ENCODE measurements around the gene SAXO1. TPM values are rescaled to one million over a fixed set of nuclear protein-coding genes. Genes with fewer than 3 reads are reported as not detected.
A peak's percentile ranks its signal among the peaks of the same experiment; 100 is the strongest.

SAXO1 gene
- total and polyA plus RNA-seq, 2 experiments from 2014 or later, result 0.02 TPM; not detected in 1

DNA sequence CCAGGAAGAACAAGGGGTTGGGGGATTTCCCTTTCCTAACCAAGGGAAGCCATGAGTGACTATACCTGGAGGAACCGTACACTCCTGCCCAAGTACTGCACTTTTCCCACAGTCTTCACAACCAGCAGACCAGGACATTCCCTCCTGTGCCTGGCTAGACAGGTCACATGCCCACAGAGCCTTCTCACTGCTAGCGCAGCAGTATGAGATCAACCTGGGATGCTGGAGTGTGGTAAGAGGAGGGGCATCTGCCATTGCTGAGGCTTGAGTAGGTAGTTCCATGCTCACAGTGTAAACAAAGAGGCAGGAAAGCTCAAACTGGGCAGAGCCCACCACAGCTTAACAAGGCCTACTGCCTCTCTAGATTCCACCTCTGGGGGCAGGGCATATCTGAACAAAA is 35.9 kb downstream of the SAXO1 start (continued):
- TF ChIP-seq CTCF (conservative IDR thresholded peaks at IDR 0.05; ENCODE audit: low read depth in 2 of 2) (no peak), EZH2 (IDR thresholded peaks at IDR 0.05; ENCODE audit: low read depth, unreplicated experiment) (no peak), ZNF331 (CRISPR knock-in tag; IDR thresholded peaks at IDR 0.05; ENCODE audit: low read depth) (no peak)

- H3K27ac ChIP-seq (ENCODE audit: low read depth), result no peak overlapping the region
- no peaks in the 10 kb centered on the region for H3F3A ChIP-seq (replicated peaks; ENCODE audit: low read depth)
- H3K4me1 ChIP-seq (ENCODE audit: insufficient read depth), result no peaks in the 10 kb centered on the region
- no peaks in the 10 kb centered on the region for H3K36me3 ChIP-seq (ENCODE audit: insufficient read depth)
- DNase-seq (ENCODE audit: low spot score) (no peak), ATAC-seq (no peak)
- no peak overlapping the region for H3K4me3 ChIP-seq
- Mint-ChIP-seq H3K4me3 (no peak overlapping the region), H3K4me1 (no peaks in the 10 kb centered on the region), H3K27me3 (ENCODE audit: insufficient read depth, low read depth, poor library complexity) (peaks cover 3% of the 10 kb centered on the region), H3K36me3 (ENCODE audit: low read depth) (peaks cover 18% of the 10 kb centered on the region), H3K27ac (no peak overlapping the region), H3K9me3 (peaks cover 32% of the 10 kb centered on the region)
- H3K27me3 ChIP-seq (ENCODE audit: insufficient read depth), result no peaks in the 10 kb centered on the region
- H3K79me2 ChIP-seq (replicated peaks; ENCODE audit: insufficient read depth), result no peaks in the 10 kb centered on the region
- no peaks in the 10 kb centered on the region for H4K20me1 ChIP-seq (replicated peaks; ENCODE audit: insufficient read depth)
- H2AFZ ChIP-seq, result no peak overlapping the region
- TF ChIP-seq POLR2AphosphoS5 (IDR thresholded peaks at IDR 0.05; ENCODE audit: low read depth) (no peak), STAT1 (IDR thresholded peaks at IDR 0.05; ENCODE audit: unreplicated experiment) (no peak), ZNF331 (CRISPR knock-in tag; IDR thresholded peaks at IDR 0.05; ENCODE audit: low read depth) (no peak), CTCF (conservative IDR thresholded peaks at IDR 0.05; ENCODE audit: low read depth in 2 of 2) (no peak), CREB1 (CRISPR knock-in tag; IDR thresholded peaks at IDR 0.05; ENCODE audit: low read depth) (no peak), EZH2 (IDR thresholded peaks at IDR 0.05; ENCODE audit: low read depth, unreplicated experiment) (no peak), ZNF114 (CRISPR knock-in tag; IDR thresholded peaks at IDR 0.05) (no peak)
- H3K9me2 ChIP-seq (ENCODE audit: insufficient read depth), result no peaks in the 10 kb centered on the region
- no peak overlapping the region for H3K4me2 ChIP-seq
These were observed 36.8 kb downstream of the SAXO1 start for GRCh38 chr9:18996211-18996610.

DNA sequence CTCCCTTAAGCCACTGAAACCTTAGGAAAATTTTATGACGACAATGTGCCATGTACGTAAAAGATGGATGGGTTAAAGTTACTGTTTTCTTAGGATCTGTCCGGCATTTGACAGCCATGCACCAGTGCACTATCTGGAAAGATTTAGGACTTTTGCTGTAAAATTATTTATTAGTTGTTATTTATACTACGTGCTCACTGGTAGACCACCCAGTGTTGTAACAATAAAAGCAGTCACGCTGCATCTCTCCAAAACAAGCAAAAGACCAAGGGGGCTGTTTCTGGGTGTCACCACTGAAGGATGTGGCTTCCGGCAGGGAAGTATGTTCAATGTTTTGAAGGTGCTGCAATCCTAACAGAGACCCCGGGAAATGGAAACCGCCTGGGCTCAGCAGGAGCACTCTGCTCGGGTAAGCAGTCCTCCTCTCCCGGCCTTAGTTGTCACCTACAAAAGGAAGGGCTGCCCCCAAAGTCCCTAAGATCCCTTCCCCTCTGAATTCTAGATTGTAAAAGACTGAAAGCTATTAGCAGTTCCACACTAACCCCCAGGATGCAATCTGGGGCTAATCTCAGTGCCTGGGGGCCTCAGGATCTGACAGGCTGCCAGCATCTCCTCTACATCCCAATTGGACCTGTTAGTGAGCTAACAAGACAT is 38.6 kb downstream of the SAXO1 start:
- Histone ChIP-seq H3K27ac (ENCODE audit: low read depth) (no peak overlapping the region), H3K36me3 (ENCODE audit: insufficient read depth) (no peaks in the 10 kb centered on the region), H3F3A (replicated peaks; ENCODE audit: low read depth) (no peaks in the 10 kb centered on the region), H3K4me3 (no peak overlapping the region), H3K79me2 (replicated peaks; ENCODE audit: insufficient read depth) (no peaks in the 10 kb centered on the region), H3K9me2 (ENCODE audit: insufficient read depth) (no peaks in the 10 kb centered on the region), H4K20me1 (replicated peaks; ENCODE audit: insufficient read depth) (no peaks in the 10 kb centered on the region), H3K4me1 (ENCODE audit: insufficient read depth) (no peaks in the 10 kb centered on the region), H3K4me2 (no peak overlapping the region), H3K27me3 (ENCODE audit: insufficient read depth) (no peaks in the 10 kb centered on the region), H2AFZ (peak overlapping the region; percentile 61; the same call in 1 of the 2 replicates)
- H3K27ac Mint-ChIP-seq, result no peak overlapping the region
- peaks cover 21% of the 10 kb centered on the region for H3K9me3 Mint-ChIP-seq
- peaks cover 12% of the 10 kb centered on the region for H3K36me3 Mint-ChIP-seq (ENCODE audit: low read depth)
- H3K27me3 Mint-ChIP-seq (ENCODE audit: insufficient read depth, low read depth, poor library complexity), result no peaks in the 10 kb centered on the region
- no peak for DNase-seq (ENCODE audit: low spot score)
- H3K4me3 Mint-ChIP-seq, result no peak overlapping the region
- no peak for ATAC-seq
- no peaks in the 10 kb centered on the region for H3K4me1 Mint-ChIP-seq
- TF ChIP-seq NANOG (IDR thresholded peaks at IDR 0.05; ENCODE audit: borderline replicate concordance) (no peak), ZNF462 (CRISPR knock-in tag; IDR thresholded peaks at IDR 0.05) (no peak)

Measured in GM23338 (cell line).